Vagina (tissue), 2 donors: Measurements from ENCODE around the gene TMEM30B.

Experiments used
- POLR2A ChIP-seq, 2 donors: fragments of 450-650 bp; IDR thresholded peaks; one replicate each; pipeline ENCODE4 v1.6.1; 2017; ENCODE audit warnings: antibody characterized with exemption in 2 of 2, mild to moderate bottlenecking in 2 of 2, moderate library complexity in 2 of 2
- POLR2AphosphoS5 ChIP-seq, 2 donors: sonication (generic); formaldehyde crosslinking; IDR thresholded peaks; one replicate each; pipeline ENCODE4 v1.9.0; 2017; ENCODE audit warnings: antibody characterized with exemption in 2 of 2, mild to moderate bottlenecking in 2 of 2, low read depth in 1 of 2; ENCODE audit not compliant: insufficient read depth in 1 of 2
- TF ChIP-seq, protein P1 (sequence below), 3 experiments: fragments of 450-650 bp in 2 of 3; fragments of 200-600 bp in 1 of 3; sonication (generic) in 1 of 3; IDR thresholded peaks; one replicate each; pipeline ENCODE4 v1.5.1; 2017 to 2019; ENCODE audit warnings: antibody characterized with exemption in 3 of 3, mild to moderate bottlenecking in 2 of 3, moderate library complexity in 2 of 3

DNA sequence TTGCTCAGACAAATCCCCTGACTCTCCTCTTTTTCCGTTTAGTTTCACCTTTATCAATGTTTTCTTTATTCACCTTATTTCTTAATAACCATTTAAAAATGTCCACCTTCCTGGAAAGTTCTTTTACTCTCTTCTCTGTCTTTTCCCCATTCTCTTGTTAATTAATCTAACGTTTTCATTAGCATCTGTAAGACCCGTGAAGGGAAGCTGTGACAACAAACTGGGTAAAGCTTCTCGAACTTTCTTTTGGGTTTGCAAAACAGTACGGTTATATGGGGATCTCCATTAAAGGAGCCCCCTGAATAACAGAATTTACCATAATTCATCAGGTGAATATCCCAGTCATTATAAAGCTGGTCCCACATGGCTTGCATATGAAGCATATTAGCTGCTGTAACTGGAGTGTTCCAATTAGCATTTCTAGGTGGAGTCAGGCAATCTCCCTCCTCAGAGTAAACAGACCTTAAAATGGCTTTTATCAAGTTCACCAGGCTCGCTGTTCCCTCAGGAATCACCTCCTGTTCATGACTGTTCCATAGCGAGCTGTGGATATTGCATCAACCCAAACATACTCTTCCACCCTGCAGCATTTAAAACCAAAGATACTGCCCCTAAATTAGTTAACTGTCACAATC, 42.4 kb downstream of the TMEM30B start:
- TF ChIP-seq, protein P1, sequence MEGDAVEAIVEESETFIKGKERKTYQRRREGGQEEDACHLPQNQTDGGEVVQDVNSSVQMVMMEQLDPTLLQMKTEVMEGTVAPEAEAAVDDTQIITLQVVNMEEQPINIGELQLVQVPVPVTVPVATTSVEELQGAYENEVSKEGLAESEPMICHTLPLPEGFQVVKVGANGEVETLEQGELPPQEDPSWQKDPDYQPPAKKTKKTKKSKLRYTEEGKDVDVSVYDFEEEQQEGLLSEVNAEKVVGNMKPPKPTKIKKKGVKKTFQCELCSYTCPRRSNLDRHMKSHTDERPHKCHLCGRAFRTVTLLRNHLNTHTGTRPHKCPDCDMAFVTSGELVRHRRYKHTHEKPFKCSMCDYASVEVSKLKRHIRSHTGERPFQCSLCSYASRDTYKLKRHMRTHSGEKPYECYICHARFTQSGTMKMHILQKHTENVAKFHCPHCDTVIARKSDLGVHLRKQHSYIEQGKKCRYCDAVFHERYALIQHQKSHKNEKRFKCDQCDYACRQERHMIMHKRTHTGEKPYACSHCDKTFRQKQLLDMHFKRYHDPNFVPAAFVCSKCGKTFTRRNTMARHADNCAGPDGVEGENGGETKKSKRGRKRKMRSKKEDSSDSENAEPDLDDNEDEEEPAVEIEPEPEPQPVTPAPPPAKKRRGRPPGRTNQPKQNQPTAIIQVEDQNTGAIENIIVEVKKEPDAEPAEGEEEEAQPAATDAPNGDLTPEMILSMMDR (IDR thresholded peaks at IDR 0.05) = no peak
- TF ChIP-seq POLR2A (IDR thresholded peaks at IDR 0.05) (no peak), POLR2AphosphoS5 (IDR thresholded peaks at IDR 0.05; ENCODE audit: insufficient read depth in 1 of 2, low read depth in 1 of 2) (no peak)
